Body of pancreas (tissue), 4 donors: Measurements from ENCODE around the gene PPP1R15B. TPM values are rescaled to one million over a fixed set of nuclear protein-coding genes. Genes with fewer than 3 reads are reported as not detected.

Source experiments
- ATAC-seq: fragments of 150-250 bp; one replicate; pipeline ENCODE4 v1.9.1; 2016
- DNase-seq, 4 donors: peaks; one replicate each; pipeline ENCODE4 v3.0.0-alpha.2; 2019
- H3K27ac ChIP-seq, 4 donors: fragments of 200-600 bp; sonication (generic); 1 replicate in 3 of 4; 2 replicates in 1 of 4; pipeline versions ENCODE4 v1.5.1 to v1.6.1; 2016 to 2019; ENCODE audit warnings: mild to moderate bottlenecking in 1 of 4, mixed read lengths in 1 of 4, moderate library complexity in 1 of 4
- H3K27me3 ChIP-seq, 2 donors: fragments of 200-600 bp; sonication (generic); one replicate each; pipeline ENCODE4 v1.6.0; 2016; ENCODE audit warnings: mild to moderate bottlenecking in 1 of 2
- H3K36me3 ChIP-seq, 2 donors: fragments of 200-600 bp; sonication (generic); replicated peaks in 1 of 2; 2 replicates each; pipeline ENCODE4 v1.5.1; 2016; ENCODE audit warnings: low read depth in 2 of 2; ENCODE audit not compliant: insufficient read depth in 1 of 2
- H3K4me1 ChIP-seq: fragments of 200-600 bp; sonication (generic); one replicate; pipeline ENCODE4 v1.6.0; 2016
- H3K4me3 ChIP-seq, 2 donors: fragments of 200-600 bp; sonication (generic); 1 replicate in 1 of 2; 2 replicates in 1 of 2; pipeline ENCODE4 v1.5.1; 2016 to 2019
- H3K9me3 ChIP-seq, 3 donors: fragments of 200-600 bp; sonication (generic); 1 replicate in 2 of 3; 2 replicates in 1 of 3; pipeline ENCODE4 v1.5.1; 2016
- CTCF ChIP-seq, 7 experiments: fragments of 450-650 bp in 4 of 7; fragments of 200-600 bp in 3 of 7; sonication (generic) in 3 of 7; IDR thresholded peaks; one replicate each; pipeline ENCODE4 v1.5.1; 2016 to 2019; ENCODE audit warnings: antibody characterized with exemption in 7 of 7
- POLR2A ChIP-seq, 3 donors: fragments of 450-650 bp; IDR thresholded peaks; one replicate each; pipeline ENCODE4 v1.6.1; 2016; ENCODE audit warnings: antibody characterized with exemption in 3 of 3, mild to moderate bottlenecking in 2 of 3
- WGBS, 2 donors: methylation state at CpG; one replicate each; pipeline ENCODE4 v1.1.5; 2017; 5-methylcytosine and 5-hydroxymethylcytosine counted together
- intact Hi-C: fragments of 100-400 bp; cut with DNase I; formaldehyde crosslinking; loops from one replicate; pipeline ENCODE4 v1.15.1; 2023
- total RNA-seq, 2 donors: library from RNA; depleted of rRNA; stranded (reverse); fragments of >200 nt; gene quantifications; one replicate each; pipeline ENCODE4 v1.1.0, GENCODE V29; 2016

The PPP1R15B gene
- total RNA-seq, 2 donors from 2014 or later: 32.9 to 34.3 TPM

- no peak for DNase-seq
- no peak for ATAC-seq
- no peaks in the 10 kb centered on the region for H3K9me3 ChIP-seq
- no peak overlapping the region for H3K27ac ChIP-seq
- intact Hi-C loops: no loop called here
- 72 to 74% methylated on average over 8 to 11 of the region's 11 CpGs for WGBS, 2 donors
- H3K36me3 ChIP-seq: no peaks in the 10 kb centered on the region
- no peak overlapping the region for H3K4me3 ChIP-seq
- no peaks in the 10 kb centered on the region for H3K27me3 ChIP-seq
- TF ChIP-seq CTCF (IDR thresholded peaks at IDR 0.05) (no peak), POLR2A (IDR thresholded peaks at IDR 0.05) (no peak)
- peaks cover 7% of the 10 kb centered on the region for H3K4me1 ChIP-seq
Measured at GRCh38 chr1:204456826-204457442, 45.3 kb upstream of the PPP1R15B start.

GRCh38 chr1:204455831-204456145 lies 44.2 kb upstream of the PPP1R15B start:
- no peak for TF ChIP-seq POLR2A (IDR thresholded peaks at IDR 0.05)
- no peak for TF ChIP-seq CTCF (IDR thresholded peaks at IDR 0.05)
- 85 to 100% methylated on average over 1 to 8 of the region's 9 CpGs for WGBS, 2 donors
- H3K27ac ChIP-seq: no peak overlapping the region
- H3K27me3 ChIP-seq: no peaks in the 10 kb centered on the region
- H3K4me3 ChIP-seq: no peak overlapping the region
- no peaks in the 10 kb centered on the region for H3K36me3 ChIP-seq
- peaks cover 15% of the 10 kb centered on the region for H3K4me1 ChIP-seq
- no peaks in the 10 kb centered on the region for H3K9me3 ChIP-seq
- intact Hi-C loops: no loop called here
- DNase-seq (no peak), ATAC-seq (no peak)

GRCh38 chr1:204455063-204455830 lies 43.6 kb upstream of the PPP1R15B start:
- no peak for ATAC-seq
- H3K27me3 ChIP-seq: no peaks in the 10 kb centered on the region
- WGBS, 2 donors: 74 to 79% methylated on average over 17 to 18 of the region's 18 CpGs
- peaks cover 20% of the 10 kb centered on the region for H3K4me1 ChIP-seq
- H3K9me3 ChIP-seq: no peaks in the 10 kb centered on the region
- H3K4me3 ChIP-seq: no peak overlapping the region
- no peaks in the 10 kb centered on the region for H3K36me3 ChIP-seq
- no peak overlapping the region for H3K27ac ChIP-seq
- DNase-seq: peak in 1 of 4 donors; percentile 46
- TF ChIP-seq CTCF (IDR thresholded peaks at IDR 0.05) (no peak), POLR2A (IDR thresholded peaks at IDR 0.05) (no peak)
- intact Hi-C loops: no loop called here

GRCh38 chr1:204454476-204454875 lies 42.9 kb upstream of the PPP1R15B start:
- WGBS, 2 donors: 86 to 98% methylated on average over 4 of the region's 4 CpGs
- no peaks in the 10 kb centered on the region for H3K27me3 ChIP-seq
- no peaks in the 10 kb centered on the region for H3K9me3 ChIP-seq
- intact Hi-C loops: no loop called here
- ATAC-seq (no peak), DNase-seq (no peak)
- no peak overlapping the region for H3K4me3 ChIP-seq
- no peaks in the 10 kb centered on the region for H3K36me3 ChIP-seq
- TF ChIP-seq CTCF (IDR thresholded peaks at IDR 0.05): no peak
- no peak for TF ChIP-seq POLR2A (IDR thresholded peaks at IDR 0.05)
- H3K27ac ChIP-seq: no peak overlapping the region
- peaks cover 20% of the 10 kb centered on the region for H3K4me1 ChIP-seq
